ENCODE data around the gene HNRNPA2B1. TPM values are rescaled to one million over a fixed set of nuclear protein-coding genes. Genes with fewer than 3 reads are reported as not detected.
"Not testable (repeated sequence)": the region's sequence is repeated elsewhere in the genome, so short reads cannot be mapped to it uniquely, and the experiment has no call there.

Gene HNRNPA2B1
- total RNA-seq, 2 experiments from 2014 or later: 696 to 705 TPM

DNA sequence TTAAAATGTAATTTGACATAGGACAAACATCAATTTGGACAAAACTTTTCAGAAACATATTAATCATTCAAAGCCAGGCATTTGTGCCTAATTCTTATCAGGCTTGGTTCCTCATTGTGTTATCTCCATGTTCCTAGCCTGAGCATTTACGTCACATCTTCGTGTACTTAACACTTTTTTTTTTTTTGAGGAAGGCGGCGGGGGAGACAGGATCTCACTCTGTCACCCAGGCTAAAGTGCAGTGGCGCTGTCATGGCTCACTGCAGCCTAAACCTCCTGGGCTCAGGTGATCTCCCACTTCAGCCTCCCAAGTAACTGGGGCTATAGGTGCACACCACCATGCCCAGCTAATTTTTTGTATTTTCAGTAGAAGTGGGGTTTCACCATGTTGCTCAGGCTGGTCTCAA lies 19.8 kb downstream of the HNRNPA2B1 start:
- POLR2A ChIA-PET: interaction anchor here (1.1 to 5.5 kb wide), 9 partner anchors 8 to 100 kb away, joined by 3 to 72 read pairs (median 4); partner anchors contain the start of gene NFE2L3

DNA sequence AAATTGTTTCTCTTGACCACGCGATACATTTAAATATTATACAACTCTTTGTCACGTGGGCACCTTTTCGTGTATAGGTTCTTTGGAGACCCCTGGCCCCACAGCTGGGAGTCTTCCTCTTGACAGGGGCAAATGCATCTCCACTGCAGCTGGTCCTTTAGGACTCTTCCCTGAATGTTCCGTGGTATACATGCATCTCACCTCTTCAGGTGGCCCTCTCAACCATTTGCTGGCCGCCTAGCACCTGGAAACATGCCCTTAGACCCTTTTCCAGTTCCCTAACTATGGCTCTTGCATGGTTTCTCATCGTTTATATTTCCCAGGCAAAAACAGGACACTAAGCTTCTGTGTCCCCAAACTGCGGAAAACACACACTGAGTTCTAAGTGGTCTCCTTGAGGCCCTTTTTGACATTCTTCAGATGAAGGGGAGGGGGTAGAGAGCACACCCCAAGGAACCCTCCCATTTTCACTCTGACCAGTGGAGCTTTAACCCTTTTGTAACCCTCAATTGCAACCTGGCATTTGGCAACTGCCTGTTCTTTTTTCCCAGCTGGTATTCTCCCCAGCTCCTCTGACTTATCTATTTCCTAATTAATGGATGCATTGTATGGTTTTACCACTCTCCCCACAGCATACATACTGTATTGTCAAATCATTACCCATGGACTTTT lies 20.6 kb downstream of the HNRNPA2B1 start:
- Mint-ChIP-seq H3K4me1 (peaks cover 20% of the 10 kb centered on the region), H3K4me3 (no peak overlapping the region), H3K27me3 (no peaks in the 10 kb centered on the region), H3K9me3 (no peaks in the 10 kb centered on the region), H3K36me3 (ENCODE audit: low read depth) (peaks cover 26% of the 10 kb centered on the region), H3K27ac (peak overlapping the region; percentile 29)
- no peak for DNase-seq
- POLR2A ChIA-PET: interaction anchor here (0.6 to 5.5 kb wide), 11 partner anchors 9 to 100 kb away, joined by 3 to 72 read pairs (median 4); partner anchors contain the start of genes HNRNPA2B1 and NFE2L3
- CTCF ChIA-PET: interaction anchor here (1.5 to 1.9 kb wide), 2 partner anchors 89 to 287 kb away, joined by 5 to 6 read pairs; no protein-coding TSS in a partner anchor

More for the DNA sequence above, 19.8 kb downstream of the HNRNPA2B1 start:
- Mint-ChIP-seq H3K27me3 (no peaks in the 10 kb centered on the region), H3K36me3 (ENCODE audit: low read depth) (peaks cover 34% of the 10 kb centered on the region), H3K4me3 (no peak overlapping the region), H3K9me3 (no peaks in the 10 kb centered on the region), H3K27ac (no peak overlapping the region), H3K4me1 (peaks cover 28% of the 10 kb centered on the region)
- CTCF ChIA-PET: interaction anchor here (1.5 to 1.9 kb wide), 2 partner anchors 90 to 288 kb away, joined by 5 to 6 read pairs; no protein-coding TSS in a partner anchor
- DNase-seq: no peak

DNA sequence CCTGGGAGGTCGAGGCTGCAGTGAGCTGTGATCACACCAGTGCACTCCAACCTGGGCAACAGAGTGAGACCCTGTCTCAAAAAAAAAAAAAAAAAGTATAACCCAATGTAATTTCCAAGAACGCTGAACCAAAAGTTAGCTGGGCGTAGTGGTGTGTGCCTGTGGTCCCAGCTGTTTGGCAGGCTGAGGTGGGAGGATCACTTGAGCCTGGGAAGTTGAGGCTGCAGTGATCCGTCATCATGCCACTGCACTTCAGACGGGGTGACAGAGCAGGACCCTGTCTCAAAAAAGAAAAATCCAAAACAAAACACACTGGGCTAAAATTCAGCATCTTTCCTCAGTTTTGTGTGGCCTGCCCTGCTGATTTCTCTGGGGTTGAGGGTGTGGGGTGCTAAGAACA lies 21.1 kb downstream of the HNRNPA2B1 start:
- DNase-seq: no peak
- POLR2A ChIA-PET: interaction anchor here (0.6 to 5.5 kb wide), 7 partner anchors 10 to 89 kb away, joined by 3 to 72 read pairs (median 4); partner anchors contain the start of genes HNRNPA2B1 and NFE2L3
- Mint-ChIP-seq H3K27ac (no peak overlapping the region), H3K27me3 (no peaks in the 10 kb centered on the region), H3K4me3 (no peak overlapping the region), H3K9me3 (no peaks in the 10 kb centered on the region), H3K4me1 (peaks cover 17% of the 10 kb centered on the region), H3K36me3 (ENCODE audit: low read depth) (peaks cover 20% of the 10 kb centered on the region)
- CTCF ChIA-PET: interaction anchor here (1.5 kb wide), 1 partner anchor 89 kb away, joined by 6 read pairs; no protein-coding TSS in a partner anchor

DNA sequence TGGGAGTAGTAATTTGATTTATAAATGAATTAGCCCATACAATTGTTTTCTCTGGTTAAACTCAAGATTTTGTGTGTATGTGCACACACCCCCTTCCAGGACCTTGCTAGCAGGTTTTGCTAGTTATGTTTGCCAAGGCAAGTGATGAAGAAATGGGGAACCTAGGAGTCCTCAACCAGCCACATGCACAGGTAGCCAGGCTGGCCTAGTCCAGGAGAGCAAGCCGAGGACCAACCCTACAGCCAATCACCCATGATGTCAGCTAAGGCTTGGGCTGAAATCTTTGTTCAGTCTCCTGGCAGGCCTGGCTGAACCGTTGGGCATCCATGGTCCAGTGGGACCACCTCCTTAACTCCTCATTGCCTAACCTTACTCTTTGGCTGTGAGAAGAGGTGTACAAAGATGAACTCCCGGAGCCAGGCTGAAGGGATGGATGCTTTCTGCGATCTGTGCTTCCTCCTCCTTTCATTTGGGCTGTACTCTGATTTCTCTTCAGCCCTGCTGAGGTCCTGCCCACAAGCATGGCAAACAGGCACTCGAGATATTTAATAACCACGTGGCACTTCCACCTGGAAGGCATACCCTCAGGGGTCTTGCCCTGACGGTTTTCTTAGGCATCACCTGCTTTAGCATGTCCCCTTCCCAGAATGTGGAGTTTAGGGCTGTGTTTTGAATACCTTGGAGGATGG lies 22.1 kb downstream of the HNRNPA2B1 start:
- DNase-seq: no peak
- CTCF ChIA-PET: no interaction called here
- Mint-ChIP-seq H3K27me3 (no peaks in the 10 kb centered on the region), H3K27ac (no peak overlapping the region), H3K4me3 (no peak overlapping the region), H3K9me3 (no peaks in the 10 kb centered on the region), H3K36me3 (ENCODE audit: low read depth) (peaks cover 19% of the 10 kb centered on the region), H3K4me1 (peaks cover 20% of the 10 kb centered on the region)
- POLR2A ChIA-PET: interaction anchor here (1.4 to 5.5 kb wide), 3 partner anchors 8 to 15 kb away, joined by 4 to 72 read pairs (median 17); no protein-coding TSS in a partner anchor

DNA sequence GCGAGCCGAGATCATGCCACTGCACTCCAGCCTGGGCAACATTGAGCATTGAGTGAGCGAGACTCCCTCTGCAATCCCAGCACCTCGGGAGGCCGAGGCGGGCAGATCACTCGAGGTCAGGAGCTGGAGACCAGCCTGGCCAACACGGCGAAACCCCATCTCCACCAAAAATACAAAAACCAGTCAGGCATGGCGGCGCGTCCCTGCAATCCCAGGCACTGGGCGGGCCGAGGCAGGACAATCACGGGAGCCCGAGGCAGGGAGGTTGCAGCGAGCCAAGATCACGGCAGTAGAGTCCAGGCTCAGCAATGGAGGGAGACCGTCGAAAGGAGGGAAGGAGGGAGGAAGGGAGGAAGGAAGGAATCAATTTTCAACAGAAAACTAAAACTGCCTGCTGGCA lies 23.3 kb downstream of the HNRNPA2B1 start:
- H3K27me3 Mint-ChIP-seq, H3K27ac Mint-ChIP-seq, CTCF ChIA-PET, POLR2A ChIA-PET, DNase-seq, H3K9me3 Mint-ChIP-seq, H3K4me3 Mint-ChIP-seq: not testable (repeated sequence)
- peaks cover 20% of the 10 kb centered on the region for H3K4me1 Mint-ChIP-seq
- H3K36me3 Mint-ChIP-seq (ENCODE audit: low read depth): peaks cover 21% of the 10 kb centered on the region

DNA sequence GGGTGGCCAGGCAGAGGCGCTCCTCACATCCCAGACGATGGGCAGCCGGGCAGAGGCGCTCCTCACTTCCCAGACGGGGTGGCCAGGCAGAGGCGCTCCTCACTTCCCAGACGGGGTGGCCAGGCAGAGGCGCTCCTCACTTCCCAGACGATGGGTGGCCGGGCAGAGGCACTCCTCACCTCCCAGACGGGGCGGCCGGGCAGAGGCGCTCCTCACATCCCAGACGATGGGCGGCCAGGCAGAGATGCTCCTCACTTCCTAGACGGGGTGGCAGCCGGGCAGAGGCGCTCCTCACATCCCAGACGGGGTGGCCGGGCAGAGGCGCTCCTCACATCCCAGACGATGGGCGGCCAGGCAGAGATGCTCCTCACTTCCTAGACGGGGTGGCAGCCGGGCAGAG lies 23.9 kb downstream of the HNRNPA2B1 start:
- DNase-seq, CTCF ChIA-PET, H3K27ac Mint-ChIP-seq, POLR2A ChIA-PET, H3K27me3 Mint-ChIP-seq, H3K9me3 Mint-ChIP-seq, H3K4me3 Mint-ChIP-seq: not testable (repeated sequence)
- Mint-ChIP-seq H3K4me1 (peaks cover 20% of the 10 kb centered on the region), H3K36me3 (ENCODE audit: low read depth) (peaks cover 25% of the 10 kb centered on the region)

DNA sequence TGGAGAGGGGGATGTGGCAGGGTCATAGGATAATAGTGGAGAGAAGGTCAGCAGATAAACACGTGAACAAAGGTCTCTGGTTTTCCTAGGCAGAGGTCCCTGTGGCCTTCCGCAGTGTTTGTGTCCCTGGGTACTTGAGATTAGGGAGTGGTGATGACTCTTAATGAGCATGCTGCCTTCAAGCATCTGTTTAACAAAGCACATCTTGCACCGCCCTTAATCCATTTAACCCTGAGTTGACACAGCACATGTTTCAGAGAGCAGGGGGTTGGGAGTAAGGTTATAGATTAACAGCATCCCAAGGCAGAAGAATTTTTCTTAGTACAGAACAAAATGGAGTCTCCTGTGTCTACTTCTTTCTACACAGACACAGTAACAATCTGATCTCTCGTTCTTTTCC lies 24.6 kb downstream of the HNRNPA2B1 start:
- H3K9me3 Mint-ChIP-seq, DNase-seq, POLR2A ChIA-PET, H3K27ac Mint-ChIP-seq, H3K27me3 Mint-ChIP-seq, H3K4me3 Mint-ChIP-seq: not testable (repeated sequence)
- Mint-ChIP-seq H3K36me3 (ENCODE audit: low read depth) (peaks cover 30% of the 10 kb centered on the region), H3K4me1 (peaks cover 17% of the 10 kb centered on the region)
- CTCF ChIA-PET: interaction anchor here (0.8 kb wide), 1 partner anchor 97 kb away, joined by 3 read pairs; no protein-coding TSS in a partner anchor

DNA sequence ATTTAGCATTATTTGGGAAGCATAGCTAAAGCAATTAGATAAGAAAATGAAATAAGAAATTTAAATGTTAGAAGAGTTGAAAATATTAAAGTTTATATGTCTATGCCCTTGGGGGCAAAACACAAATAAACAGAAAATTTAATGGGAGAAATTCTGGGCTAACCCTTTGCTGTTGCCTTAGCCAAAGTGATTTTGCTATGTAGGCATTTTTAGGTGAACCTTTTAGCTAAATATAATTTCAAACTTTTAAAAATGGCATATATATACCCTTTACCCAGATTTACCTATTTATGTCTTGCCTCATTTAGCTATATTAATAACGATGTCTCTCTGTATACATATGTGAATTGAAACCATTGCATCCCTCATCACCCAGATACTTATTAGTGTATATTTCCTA lies 28.5 kb downstream of the HNRNPA2B1 start:
- H3K27me3 Mint-ChIP-seq: no peaks in the 10 kb centered on the region
- peaks cover 40% of the 10 kb centered on the region for H3K36me3 Mint-ChIP-seq (ENCODE audit: low read depth)
- peaks cover 27% of the 10 kb centered on the region for H3K4me1 Mint-ChIP-seq
- H3K4me3 Mint-ChIP-seq: no peak overlapping the region
- ChIA-PET POLR2A (interaction anchor here (1.3 to 1.6 kb wide), 2 partner anchors 13 to 28 kb away, joined by 4 to 5 read pairs; partner anchors contain the start of gene HNRNPA2B1), CTCF (interaction anchor here (0.7 to 1.3 kb wide), 4 partner anchors 15 to 1425 kb away, joined by 3 to 5 read pairs (median 4); partner anchors contain the start of gene NFE2L3)
- no peak for DNase-seq
- H3K27ac Mint-ChIP-seq: no peak overlapping the region
- no peaks in the 10 kb centered on the region for H3K9me3 Mint-ChIP-seq

DNA sequence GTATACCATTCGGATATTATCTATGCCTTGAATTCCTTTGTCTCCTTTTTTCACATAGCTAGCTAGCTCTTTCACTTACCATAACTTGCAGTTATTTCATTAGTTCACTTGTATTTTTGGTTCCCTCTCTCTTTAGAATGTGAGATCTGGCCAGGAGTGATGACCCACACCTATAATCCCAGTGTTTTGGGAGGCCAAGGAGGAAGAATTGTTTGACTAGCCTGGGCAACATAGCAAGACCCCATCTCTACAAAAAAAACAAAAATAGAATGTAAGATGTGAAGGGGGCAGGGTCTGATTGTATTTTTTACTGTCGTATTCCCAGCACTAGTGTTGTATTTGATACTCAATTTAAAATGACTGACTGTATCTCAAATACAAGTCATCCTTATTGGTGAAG lies 28.9 kb downstream of the HNRNPA2B1 start:
- DNase-seq: no peak
- H3K9me3 Mint-ChIP-seq: no peaks in the 10 kb centered on the region
- H3K36me3 Mint-ChIP-seq (ENCODE audit: low read depth): peaks cover 42% of the 10 kb centered on the region
- POLR2A ChIA-PET: interaction anchor here (1.3 to 1.6 kb wide), 2 partner anchors 14 to 29 kb away, joined by 4 to 5 read pairs; partner anchors contain the start of gene HNRNPA2B1
- no peaks in the 10 kb centered on the region for H3K27me3 Mint-ChIP-seq
- peaks cover 31% of the 10 kb centered on the region for H3K4me1 Mint-ChIP-seq
- CTCF ChIA-PET: interaction anchor here (0.7 to 1.3 kb wide), 4 partner anchors 16 to 1424 kb away, joined by 3 to 5 read pairs (median 4); partner anchors contain the start of gene NFE2L3
- no peak overlapping the region for H3K4me3 Mint-ChIP-seq
- H3K27ac Mint-ChIP-seq: no peak overlapping the region

DNA sequence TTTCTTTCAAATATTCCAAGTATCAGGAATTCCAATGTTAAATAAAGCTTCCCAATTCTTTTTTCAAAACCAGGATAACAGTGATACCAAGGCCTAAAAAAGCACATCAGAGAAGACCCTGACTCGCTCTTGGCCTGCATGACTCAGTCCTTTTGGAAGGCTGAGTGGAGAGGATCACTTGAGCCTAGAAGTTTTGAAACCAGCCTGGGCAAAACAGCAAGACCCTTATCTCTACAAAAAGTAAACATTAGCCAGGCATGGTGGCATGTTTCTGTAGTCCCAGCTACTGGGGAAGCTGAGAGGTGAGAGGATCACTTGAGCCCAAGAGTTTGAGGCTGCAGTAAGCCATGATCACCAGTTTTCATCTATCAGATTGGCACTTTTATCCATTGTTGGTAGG lies 29.9 kb downstream of the HNRNPA2B1 start:
- no peak overlapping the region for H3K4me3 Mint-ChIP-seq
- H3K27ac Mint-ChIP-seq: no peak overlapping the region
- ChIA-PET POLR2A (interaction anchor here (0.9 to 1.2 kb wide), 2 partner anchors 12 to 18 kb away, joined by 3 to 7 read pairs; no protein-coding TSS in a partner anchor), CTCF (no interaction called here)
- peaks cover 42% of the 10 kb centered on the region for H3K36me3 Mint-ChIP-seq (ENCODE audit: low read depth)
- H3K9me3 Mint-ChIP-seq: no peaks in the 10 kb centered on the region
- H3K27me3 Mint-ChIP-seq: no peaks in the 10 kb centered on the region
- DNase-seq: no peak
- peaks cover 41% of the 10 kb centered on the region for H3K4me1 Mint-ChIP-seq

DNA sequence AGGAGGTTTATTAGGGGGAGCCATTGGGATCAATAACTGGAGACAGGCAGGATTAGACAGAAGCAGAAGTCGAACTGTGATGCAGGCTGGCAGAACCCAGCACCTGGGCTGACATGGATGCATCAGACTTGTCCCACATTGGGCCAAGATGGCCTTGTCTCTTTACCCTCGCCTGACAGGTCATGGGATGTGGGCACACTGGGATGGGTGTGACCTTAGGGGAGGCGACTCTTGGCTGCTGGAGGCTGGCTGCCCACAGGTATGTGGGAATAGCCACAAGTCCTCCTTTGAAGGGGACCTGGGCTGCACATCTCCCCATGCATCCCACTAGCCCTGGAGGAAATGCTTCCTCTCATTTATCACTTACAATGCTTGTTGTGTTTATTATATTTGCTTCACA lies 31.3 kb downstream of the HNRNPA2B1 start:
- no peaks in the 10 kb centered on the region for H3K27me3 Mint-ChIP-seq
- ChIA-PET POLR2A (interaction anchor here (0.7 kb wide), 1 partner anchor 17 kb away, joined by 3 read pairs; the partner anchor contains the start of gene NFE2L3), CTCF (no interaction called here)
- no peak for DNase-seq
- H3K4me1 Mint-ChIP-seq: peaks cover 39% of the 10 kb centered on the region
- H3K27ac Mint-ChIP-seq: no peak overlapping the region
- no peaks in the 10 kb centered on the region for H3K9me3 Mint-ChIP-seq
- H3K4me3 Mint-ChIP-seq: no peak overlapping the region
- H3K36me3 Mint-ChIP-seq (ENCODE audit: low read depth): peaks cover 46% of the 10 kb centered on the region

DNA sequence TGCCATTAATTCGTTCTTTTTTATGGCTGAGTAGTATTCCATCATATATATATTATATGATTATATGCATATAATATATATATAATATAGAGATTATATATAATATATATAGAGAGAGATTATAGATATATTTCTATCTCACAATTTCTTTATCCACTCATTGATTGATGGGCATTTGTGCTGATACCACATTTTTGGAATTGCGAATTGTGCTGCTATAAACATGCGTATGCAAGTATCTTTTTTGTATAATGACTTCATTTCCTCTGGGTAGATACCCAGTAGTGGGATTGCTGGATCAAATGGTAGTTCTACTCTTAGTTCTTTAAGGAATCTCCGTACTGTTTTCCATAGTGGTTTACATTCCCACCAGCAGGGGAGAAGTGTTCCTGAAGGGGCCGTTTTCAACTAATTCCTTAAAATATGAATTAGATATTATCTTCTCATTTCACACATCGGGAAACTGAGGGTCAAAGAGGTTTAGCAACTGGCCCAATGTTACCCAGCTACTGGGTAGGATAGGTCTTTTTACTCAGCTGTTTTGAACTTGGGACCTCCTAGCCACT lies 32.0 kb downstream of the HNRNPA2B1 start:
- Mint-ChIP-seq H3K9me3 (no peaks in the 10 kb centered on the region), H3K36me3 (ENCODE audit: low read depth) (peaks cover 46% of the 10 kb centered on the region), H3K27me3 (no peaks in the 10 kb centered on the region), H3K27ac (no peak overlapping the region), H3K4me1 (peaks cover 36% of the 10 kb centered on the region), H3K4me3 (no peak overlapping the region)
- no peak for DNase-seq
- CTCF ChIA-PET: no interaction called here
- POLR2A ChIA-PET: interaction anchor here (3.9 kb wide), 1 partner anchor 19 kb away, joined by 33 read pairs; no protein-coding TSS in a partner anchor

Measured in activated CD4-positive, alpha-beta memory T cell treated with anti-CD3 and anti-CD28 coated beads, Interleukin-2, amount 10 ng/mL, durations not matched to agents 7 days and 5 days (primary cell).